Panc1 (cell line): ENCODE data around the gene SIKE1.

Source experiments
- POLR2AphosphoS5 ChIP-seq: IDR thresholded peaks from 2 replicates; pipeline ENCODE4 v1.6.1; 2012; ENCODE audit warnings: mild to moderate bottlenecking, low read depth, low read length, moderate library complexity
- TCF7L2 ChIP-seq: IDR thresholded peaks from 2 replicates; pipeline ENCODE4 v1.6.1; 2011; ENCODE audit warnings: mild to moderate bottlenecking, low read depth, low read length, inconsistent platforms
- TF ChIP-seq, protein P1 (sequence below): fragments of 450-650 bp; IDR thresholded peaks from 2 replicates; pipeline ENCODE4 v1.5.1; 2017; ENCODE audit warnings: mild to moderate bottlenecking

DNA sequence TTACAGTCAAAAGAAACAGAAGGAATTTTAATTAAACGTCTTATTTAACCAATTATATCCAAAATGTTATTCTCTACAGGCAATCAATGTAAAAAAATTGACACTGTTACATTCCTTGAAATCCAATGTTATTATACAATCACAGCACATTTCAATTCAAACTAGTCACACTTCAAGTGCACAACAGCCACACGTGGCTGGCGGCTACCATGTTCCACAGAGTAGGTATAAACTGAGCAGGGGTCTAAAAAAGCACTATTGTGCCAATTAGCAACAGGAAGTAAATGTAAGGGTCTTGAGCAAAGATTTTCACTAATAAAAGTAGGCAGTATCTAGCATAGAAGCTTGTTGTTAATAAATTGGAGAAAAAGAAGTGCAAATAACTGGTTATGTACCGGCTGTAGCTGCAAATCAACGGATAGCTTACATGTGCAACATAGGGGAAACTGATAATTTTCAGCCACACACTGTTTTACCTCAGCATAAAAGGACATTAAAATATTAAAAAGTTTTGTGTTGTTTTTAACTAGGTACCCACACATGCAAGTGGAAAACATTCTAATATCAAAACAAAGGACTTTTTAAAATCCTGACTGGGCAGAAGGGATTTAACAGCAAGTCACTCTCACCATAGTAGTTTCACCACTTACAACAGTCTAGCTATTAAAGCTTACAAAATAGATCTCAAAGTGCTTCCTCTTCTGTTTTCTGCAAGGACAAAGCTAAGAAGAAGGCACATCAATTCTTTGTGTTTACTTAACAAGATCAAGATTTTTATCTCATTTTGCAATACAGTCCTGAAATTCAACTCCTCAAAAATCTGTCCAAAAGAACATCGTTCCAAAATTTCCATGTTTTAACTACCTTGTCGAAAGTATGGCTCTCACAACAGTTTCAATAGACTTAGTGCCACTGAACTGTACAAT, 25.2 kb downstream of the SIKE1 start:
- TF ChIP-seq, protein P1, sequence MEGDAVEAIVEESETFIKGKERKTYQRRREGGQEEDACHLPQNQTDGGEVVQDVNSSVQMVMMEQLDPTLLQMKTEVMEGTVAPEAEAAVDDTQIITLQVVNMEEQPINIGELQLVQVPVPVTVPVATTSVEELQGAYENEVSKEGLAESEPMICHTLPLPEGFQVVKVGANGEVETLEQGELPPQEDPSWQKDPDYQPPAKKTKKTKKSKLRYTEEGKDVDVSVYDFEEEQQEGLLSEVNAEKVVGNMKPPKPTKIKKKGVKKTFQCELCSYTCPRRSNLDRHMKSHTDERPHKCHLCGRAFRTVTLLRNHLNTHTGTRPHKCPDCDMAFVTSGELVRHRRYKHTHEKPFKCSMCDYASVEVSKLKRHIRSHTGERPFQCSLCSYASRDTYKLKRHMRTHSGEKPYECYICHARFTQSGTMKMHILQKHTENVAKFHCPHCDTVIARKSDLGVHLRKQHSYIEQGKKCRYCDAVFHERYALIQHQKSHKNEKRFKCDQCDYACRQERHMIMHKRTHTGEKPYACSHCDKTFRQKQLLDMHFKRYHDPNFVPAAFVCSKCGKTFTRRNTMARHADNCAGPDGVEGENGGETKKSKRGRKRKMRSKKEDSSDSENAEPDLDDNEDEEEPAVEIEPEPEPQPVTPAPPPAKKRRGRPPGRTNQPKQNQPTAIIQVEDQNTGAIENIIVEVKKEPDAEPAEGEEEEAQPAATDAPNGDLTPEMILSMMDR = no peak
- no peak for TF ChIP-seq POLR2AphosphoS5
- TF ChIP-seq TCF7L2 = no peak
